Fibroblast of the aortic adventitia (primary cell): ENCODE measurements around the gene HOMER3. TPM values are rescaled to one million over a fixed set of nuclear protein-coding genes. Genes with fewer than 3 reads are reported as not detected.
"Not testable (repeated sequence)": the region's sequence is repeated elsewhere in the genome, so short reads cannot be mapped to it uniquely, and the experiment has no call there.

Source experiments
- DNase-seq: peaks from one replicate; pipeline ENCODE4 v3.0.0-alpha.2; 2010; ENCODE audit warnings: low read depth
- H3K4me3 ChIP-seq: 2 replicates; pipeline ENCODE4 v1.5.1; 2011; ENCODE audit warnings: low read depth, mild to moderate bottlenecking, control low read depth, low read length, moderate library complexity
- CTCF ChIP-seq: IDR thresholded peaks from 2 replicates; pipeline ENCODE4 v1.5.1; 2011; ENCODE audit warnings: mild to moderate bottlenecking, low read length, control low read depth, inconsistent platforms; ENCODE audit not compliant: insufficient read depth
- total RNA-seq: library from RNA; depleted of rRNA; stranded (reverse); fragments of >200 nt; gene quantifications from 2 replicates; pipeline ENCODE4 v1.2.3, GENCODE V29; 2012; ENCODE audit warnings: low replicate concordance

The HOMER3 gene
- total RNA-seq, 1 donor: 68.7 TPM

- DNase-seq: no peak
- H3K4me3 ChIP-seq: no peak overlapping the region
- no peak for TF ChIP-seq CTCF
Observed at GRCh38 chr19:18903156-18904037, 37.6 kb downstream of the HOMER3 start.

- DNase-seq, H3K4me3 ChIP-seq: not testable (repeated sequence)
Observed at GRCh38 chr19:18902519-18902918, 38.5 kb downstream of the HOMER3 start.

- no peak for TF ChIP-seq CTCF
- H3K4me3 ChIP-seq: no peak overlapping the region
- DNase-seq: no peak
Observed at GRCh38 chr19:18901491-18901890, 39.5 kb downstream of the HOMER3 start.

GRCh38 chr19:18900700-18901481 is 40.1 kb downstream of the HOMER3 start:
- TF ChIP-seq CTCF: no peak
- H3K4me3 ChIP-seq: no peak overlapping the region
- no peak for DNase-seq

- no peak for DNase-seq
- no peak for TF ChIP-seq CTCF
- H3K4me3 ChIP-seq: no peak overlapping the region
Observed at GRCh38 chr19:18899624-18900560, 41.1 kb downstream of the HOMER3 start.

GRCh38 chr19:18898607-18899408 is 42.2 kb downstream of the HOMER3 start:
- no peak for DNase-seq
- no peak overlapping the region for H3K4me3 ChIP-seq
- no peak for TF ChIP-seq CTCF
